ENCODE data around the gene FGF14.

- no peak for TF ChIP-seq CTCF (IDR thresholded peaks at IDR 0.05; ENCODE audit: low read depth, low read length)
- TF ChIP-seq EZH2phosphoT487 (IDR thresholded peaks at IDR 0.05; ENCODE audit: low read depth): no peak
Measured at GRCh38 chr13:102128216-102128810, 273.5 kb downstream of the FGF14 start.
